H9 (cell line): ENCODE measurements around the gene CASP4. TPM values are rescaled to one million over a fixed set of nuclear protein-coding genes. Genes with fewer than 3 reads are reported as not detected.

Experiments used
- DNase-seq: peaks from one replicate; pipeline ENCODE4 v3.0.0-alpha.2; 2017
- H2AFZ ChIP-seq: one replicate; pipeline ENCODE4 v1.6.1; 2013; ENCODE audit warnings: mild to moderate bottlenecking, low read length, control low read depth, moderate library complexity
- H2AK5ac ChIP-seq: 2 replicates; pipeline ENCODE4 v1.6.1; 2013; ENCODE audit warnings: low read length, control low read depth, mixed read lengths; ENCODE audit not compliant: insufficient read length
- H2BK120ac ChIP-seq: one replicate; pipeline ENCODE4 v1.6.1; 2013; ENCODE audit warnings: low read depth, mild to moderate bottlenecking, low read length, control low read depth, inconsistent platforms; ENCODE audit not compliant: poor library complexity, severe bottlenecking
- H2BK12ac ChIP-seq: 2 replicates; pipeline ENCODE4 v1.6.1; 2013; ENCODE audit warnings: low read length, control low read depth, mixed read lengths, low read depth; ENCODE audit not compliant: insufficient read length
- H2BK15ac ChIP-seq: 2 replicates; pipeline ENCODE4 v1.6.1; 2013; ENCODE audit warnings: low read depth, low read length, control low read depth
- H2BK20ac ChIP-seq: one replicate; pipeline ENCODE4 v1.6.1; 2013; ENCODE audit warnings: low read depth, mild to moderate bottlenecking, low read length, control low read depth, inconsistent platforms; ENCODE audit not compliant: poor library complexity, severe bottlenecking
- H2BK5ac ChIP-seq: 2 replicates; pipeline ENCODE4 v1.6.1; 2013; ENCODE audit warnings: low read length, control low read depth, mixed read lengths; ENCODE audit not compliant: insufficient read length
- H3K14ac ChIP-seq: 2 replicates; pipeline ENCODE4 v1.6.1; 2013; ENCODE audit warnings: low read length, control low read depth; ENCODE audit not compliant: insufficient read depth
- H3K18ac ChIP-seq: 2 replicates; pipeline ENCODE4 v1.6.1; 2013; ENCODE audit warnings: low read depth, mild to moderate bottlenecking, mixed read lengths, low read length, control low read depth; ENCODE audit not compliant: insufficient read length
- H3K23ac ChIP-seq: 2 replicates; pipeline ENCODE4 v1.6.1; 2013; ENCODE audit warnings: low read length, control low read depth, mixed read lengths, low read depth; ENCODE audit not compliant: insufficient read length
- H3K23me2 ChIP-seq: 2 replicates; pipeline ENCODE4 v1.6.1; 2013; ENCODE audit warnings: low read depth, mild to moderate bottlenecking, mixed read lengths, low read length, control low read depth; ENCODE audit not compliant: insufficient read length, poor library complexity, severe bottlenecking
- H3K27ac ChIP-seq: 2 replicates; pipeline ENCODE4 v1.5.1; 2013; ENCODE audit warnings: low read length, control low read depth, mixed read lengths, low read depth; ENCODE audit not compliant: insufficient read length
- H3K27me3 ChIP-seq: 2 replicates; pipeline ENCODE4 v1.6.1; 2013; ENCODE audit warnings: low read length, control low read depth, inconsistent platforms; ENCODE audit not compliant: insufficient read depth
- H3K4ac ChIP-seq: 2 replicates; pipeline ENCODE4 v1.6.1; 2013; ENCODE audit warnings: low read depth, mild to moderate bottlenecking, control low read depth, inconsistent platforms, low read length, moderate library complexity
- H3K4me1 ChIP-seq: 2 replicates; pipeline ENCODE4 v1.6.1; 2013; ENCODE audit warnings: low read length, control low read depth, inconsistent platforms; ENCODE audit not compliant: insufficient read depth
- H3K4me2 ChIP-seq: 2 replicates; pipeline ENCODE4 v1.6.1; 2013; ENCODE audit warnings: low read length, control low read depth, mixed read lengths; ENCODE audit not compliant: insufficient read length, insufficient read depth
- H3K56ac ChIP-seq: 2 replicates; pipeline ENCODE4 v1.6.1; 2013; ENCODE audit warnings: low read depth, mild to moderate bottlenecking, mixed read lengths, low read length, control low read depth; ENCODE audit not compliant: insufficient read length
- H3K79me1 ChIP-seq: 2 replicates; pipeline ENCODE4 v1.6.1; 2013; ENCODE audit warnings: low read depth, mild to moderate bottlenecking, moderate library complexity, low read length, control low read depth, inconsistent platforms; ENCODE audit not compliant: insufficient read depth, poor library complexity, severe bottlenecking
- H3K79me2 ChIP-seq: 2 replicates; pipeline ENCODE4 v1.6.1; 2013; ENCODE audit warnings: low read length, control low read depth, inconsistent platforms; ENCODE audit not compliant: insufficient read depth
- H3K9ac ChIP-seq: 2 replicates; pipeline ENCODE4 v1.6.1; 2013; ENCODE audit warnings: low read length, control low read depth, mixed read lengths; ENCODE audit not compliant: insufficient read length; ENCODE audit errors: extremely low read depth
- H3K9me3 ChIP-seq: one replicate; pipeline ENCODE4 v1.6.1; 2013; ENCODE audit warnings: low read depth, low read length, inconsistent platforms; ENCODE audit not compliant: control insufficient read depth
- H3T11ph ChIP-seq: one replicate; pipeline ENCODE4 v1.6.1; 2013; ENCODE audit warnings: mild to moderate bottlenecking, low read length, control low read depth, inconsistent platforms
- H4K20me1 ChIP-seq: one replicate; pipeline ENCODE4 v1.6.1; 2013; ENCODE audit not compliant: control insufficient read depth, insufficient read length, insufficient read depth
- H4K5ac ChIP-seq: 2 replicates; pipeline ENCODE4 v1.6.1; 2013; ENCODE audit warnings: low read depth, mild to moderate bottlenecking, mixed read lengths, low read length, control low read depth; ENCODE audit not compliant: insufficient read length
- H4K8ac ChIP-seq: replicated peaks from 2 replicates; pipeline ENCODE4 v1.6.1; 2013; ENCODE audit warnings: low read length, control low read depth, mixed read lengths, low read depth; ENCODE audit not compliant: insufficient read length
- H4K91ac ChIP-seq: 2 replicates; pipeline ENCODE4 v1.6.1; 2013; ENCODE audit warnings: low read depth, mild to moderate bottlenecking, moderate library complexity, mixed read lengths, low read length, control low read depth; ENCODE audit not compliant: insufficient read length
- H3K27ac Mint-ChIP-seq, 3 experiments: 2 replicates in 2 of 3; 3 replicates in 1 of 3; pipeline ENCODE4 v1.8.0; 2020 to 2021; ENCODE audit warnings: mixed read lengths in 3 of 3, mild to moderate bottlenecking in 1 of 3, moderate library complexity in 1 of 3
- H3K27me3 Mint-ChIP-seq: 2 replicates; pipeline ENCODE4 v1.8.0; 2021; ENCODE audit warnings: low read depth, mild to moderate bottlenecking, moderate library complexity, mixed read lengths
- H3K36me3 Mint-ChIP-seq, 3 experiments: 2 replicates in 2 of 3; 3 replicates in 1 of 3; pipeline ENCODE4 v1.8.0; 2020 to 2021; ENCODE audit warnings: low read depth in 3 of 3, mixed read lengths in 3 of 3; ENCODE audit not compliant: insufficient read depth in 1 of 3
- H3K4me1 Mint-ChIP-seq, 2 experiments: 2 replicates each; pipeline ENCODE4 v1.8.0; 2020; ENCODE audit warnings: mixed read lengths in 2 of 2
- H3K4me3 Mint-ChIP-seq, 2 experiments: 2 replicates in 1 of 2; 3 replicates in 1 of 2; pipeline ENCODE4 v1.8.0; 2020 to 2021; ENCODE audit warnings: mild to moderate bottlenecking in 2 of 2, mixed read lengths in 2 of 2, moderate library complexity in 1 of 2
- H3K9me3 Mint-ChIP-seq, 2 experiments: 2 replicates in 1 of 2; 3 replicates in 1 of 2; pipeline ENCODE4 v1.8.0; 2020; ENCODE audit warnings: mild to moderate bottlenecking in 2 of 2, mixed read lengths in 2 of 2, moderate library complexity in 1 of 2
- CTCF ChIP-seq: fragments of 200-600 bp; sonication (generic); conservative IDR thresholded peaks from 3 replicates; pipeline ENCODE4 v1.8.0; 2021; ENCODE audit warnings: antibody characterized with exemption, mild to moderate bottlenecking
- WGBS: extraction: QIAGEN DNeasy Blood & Tissue Kit; methylation state at CpG from one replicate; pipeline ENCODE4 v1.1.7; 2013; ENCODE audit warnings: missing lambda C conversion rate, low lambda C conversion rate, mixed read lengths; ENCODE audit not compliant: insufficient read length; ENCODE audit errors: extremely low coverage; 5-methylcytosine and 5-hydroxymethylcytosine counted together
- total RNA-seq: library from RNA; stranded (reverse); gene quantifications from 2 replicates; pipeline ENCODE4 v1.2.1, GENCODE V29; 2021

Gene CASP4
- total RNA-seq, 1 experiment from 2014 or later, result not detected

- no peaks in the 10 kb centered on the region for H3K79me2 ChIP-seq
- H2BK15ac ChIP-seq, result no peak within 1 kb of the TSS
- no peak within 1 kb of the TSS for H3K14ac ChIP-seq
- no peak within 1 kb of the TSS for H2BK12ac ChIP-seq
- peaks cover 20 to 30% of the 10 kb centered on the region in 2 experiments for H3K4me1 Mint-ChIP-seq
- no peaks in the 10 kb centered on the region for H3K27me3 ChIP-seq
- H3K9ac ChIP-seq, result no peak within 1 kb of the TSS
- no peak within 1 kb of the TSS for H3K56ac ChIP-seq
- H3K27me3 Mint-ChIP-seq, result no peaks in the 10 kb centered on the region
- no peak within 1 kb of the TSS for H2AK5ac ChIP-seq
- H3T11ph ChIP-seq, result no peak within 1 kb of the TSS
- H4K91ac ChIP-seq, result no peak within 1 kb of the TSS
- no peak within 1 kb of the TSS for H2AFZ ChIP-seq
- H3K4ac ChIP-seq, result no peak within 1 kb of the TSS
- no peak within 1 kb of the TSS for H2BK5ac ChIP-seq
- no peak within 1 kb of the TSS for H3K27ac ChIP-seq
- no peak within 1 kb of the TSS for H3K18ac ChIP-seq
- no peaks in the 10 kb centered on the region for H4K20me1 ChIP-seq
- H3K23ac ChIP-seq, result no peak within 1 kb of the TSS
- H4K5ac ChIP-seq, result no peak within 1 kb of the TSS
- no peak for TF ChIP-seq CTCF
- no peaks in the 10 kb centered on the region for H3K23me2 ChIP-seq
- H4K8ac ChIP-seq, result no peak within 1 kb of the TSS
- peak within 1 kb of the TSS in 1 of 3 experiments; percentile 20; a peak in 1 of 7 replicates for H3K27ac Mint-ChIP-seq
- no peaks in the 10 kb centered on the region for H3K36me3 Mint-ChIP-seq
- no peak for DNase-seq
- H3K4me1 ChIP-seq, result peaks cover 6% of the 10 kb centered on the region; the same call in 1 of the 2 replicates
- no peaks in the 10 kb centered on the region; a peak in 1 of 5 replicates for H3K9me3 Mint-ChIP-seq
- no peaks in the 10 kb centered on the region for H3K9me3 ChIP-seq
- H2BK20ac ChIP-seq, result no peak within 1 kb of the TSS
- no CpG with 5 or more reads among the region's 9 CpGs for WGBS
- no peak within 1 kb of the TSS for H2BK120ac ChIP-seq
- no peak within 1 kb of the TSS for H3K4me3 Mint-ChIP-seq
- no peaks in the 10 kb centered on the region for H3K79me1 ChIP-seq
- no peak within 1 kb of the TSS for H3K4me2 ChIP-seq
Observed at GRCh38 chr11:104897891-104898684, 70.3 kb downstream of the CASP4 start, which contains the start of gene CASP12. CASP12 (minus strand) TSS chr11:104898460.
